22Rv1 (cell line): ENCODE data around the gene C19orf33.

Experiments used
- CTCF ChIP-seq: fragments of 450-650 bp; IDR thresholded peaks from 2 replicates; pipeline ENCODE4 v1.5.1; 2017; ENCODE audit warnings: mild to moderate bottlenecking
- ZFX ChIP-seq: fragments of 450-650 bp; IDR thresholded peaks from 2 replicates; pipeline ENCODE4 v1.6.1; 2017; ENCODE audit warnings: antibody characterized with exemption, borderline replicate concordance

GRCh38 chr19:38320969-38321339 is 16.9 kb downstream of the C19orf33 start:
- TF ChIP-seq CTCF (no peak), ZFX (no peak)
